ENCODE data around the gene BACE2. TPM values are rescaled to one million over a fixed set of nuclear protein-coding genes. Genes with fewer than 3 reads are reported as not detected.

BACE2 gene
- total RNA-seq, 1 experiment from 2014 or later, result 23.2 TPM

DNA sequence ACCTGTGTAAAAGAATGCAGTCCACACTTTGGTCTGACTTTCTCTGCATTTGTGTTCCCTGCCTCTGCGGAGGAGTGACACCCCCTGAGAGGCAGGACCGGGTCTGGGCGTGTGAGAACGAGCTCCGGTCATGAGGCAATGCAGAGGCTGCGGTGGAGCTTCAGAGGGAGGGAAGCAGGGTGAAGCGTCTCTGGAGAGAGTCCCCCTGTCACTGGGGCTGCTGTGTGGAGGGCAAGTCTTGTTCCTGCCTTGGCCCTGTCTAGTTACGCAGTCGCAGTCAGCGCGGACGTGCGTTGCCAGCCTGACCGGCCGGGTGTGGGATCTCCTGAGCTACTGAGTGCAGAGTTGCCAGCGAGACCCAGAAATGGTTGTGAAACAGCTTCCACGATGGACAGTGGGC is 48.5 kb downstream of the BACE2 start:
- Histone ChIP-seq H4K20me1 (ENCODE audit: insufficient read depth) (no peaks in the 10 kb centered on the region), H3K36me3 (ENCODE audit: control insufficient read depth in 1 of 2, insufficient read depth in 2 of 2, low read length in 2 of 2) (no peaks in the 10 kb centered on the region), H3K4me3 (replicated peaks in 1 of 2; ENCODE audit: low read depth in 1 of 2, low read length in 2 of 2) (no peak overlapping the region), H3K79me2 (ENCODE audit: insufficient read depth, low read length) (no peaks in the 10 kb centered on the region), H3K9me2 (ENCODE audit: insufficient read depth) (no peaks in the 10 kb centered on the region), H3K9me3 (ENCODE audit: control insufficient read depth in 1 of 2, insufficient read depth in 1 of 2, low read depth in 1 of 2, low read length in 2 of 2) (no peaks in the 10 kb centered on the region), H3K4me2 (ENCODE audit: low read length) (no peak overlapping the region), H3K27me3 (ENCODE audit: insufficient read depth, low read length) (no peaks in the 10 kb centered on the region), H3K27ac (ENCODE audit: low read depth, low read length) (no peak overlapping the region), H2AFZ (ENCODE audit: low read depth, low read length, poor library complexity, severe bottlenecking) (no peak overlapping the region), H3K4me1 (ENCODE audit: control insufficient read depth in 1 of 2, insufficient read depth in 2 of 2, low read length in 2 of 2) (no peaks in the 10 kb centered on the region), H3K9ac (ENCODE audit: low read length) (no peak overlapping the region)
- ChIA-PET CTCF (no interaction called here), RAD21 (ENCODE audit: low non-redundant PET in 1 of 2, low total read pairs in 2 of 2, uncharacterized antibody in 2 of 2, unreplicated experiment in 2 of 2) (no interaction called here), POLR2A (no interaction called here)
- ATAC-seq (no peak), DNase-seq (ENCODE audit: low read depth, low spot score) (no peak)
- TF ChIP-seq, protein P1, sequence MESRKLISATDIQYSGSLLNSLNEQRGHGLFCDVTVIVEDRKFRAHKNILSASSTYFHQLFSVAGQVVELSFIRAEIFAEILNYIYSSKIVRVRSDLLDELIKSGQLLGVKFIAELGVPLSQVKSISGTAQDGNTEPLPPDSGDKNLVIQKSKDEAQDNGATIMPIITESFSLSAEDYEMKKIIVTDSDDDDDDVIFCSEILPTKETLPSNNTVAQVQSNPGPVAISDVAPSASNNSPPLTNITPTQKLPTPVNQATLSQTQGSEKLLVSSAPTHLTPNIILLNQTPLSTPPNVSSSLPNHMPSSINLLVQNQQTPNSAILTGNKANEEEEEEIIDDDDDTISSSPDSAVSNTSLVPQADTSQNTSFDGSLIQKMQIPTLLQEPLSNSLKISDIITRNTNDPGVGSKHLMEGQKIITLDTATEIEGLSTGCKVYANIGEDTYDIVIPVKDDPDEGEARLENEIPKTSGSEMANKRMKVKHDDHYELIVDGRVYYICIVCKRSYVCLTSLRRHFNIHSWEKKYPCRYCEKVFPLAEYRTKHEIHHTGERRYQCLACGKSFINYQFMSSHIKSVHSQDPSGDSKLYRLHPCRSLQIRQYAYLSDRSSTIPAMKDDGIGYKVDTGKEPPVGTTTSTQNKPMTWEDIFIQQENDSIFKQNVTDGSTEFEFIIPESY (IDR thresholded peaks at IDR 0.05; ENCODE audit: extremely low read depth, insufficient replicate concordance, low read length), result no peak
- TF ChIP-seq SRF (IDR thresholded peaks at IDR 0.05; ENCODE audit: low read depth), result no peak
- no peak for TF ChIP-seq RAD21 (IDR thresholded peaks at IDR 0.05; ENCODE audit: low read depth)
- TF ChIP-seq, protein P2, sequence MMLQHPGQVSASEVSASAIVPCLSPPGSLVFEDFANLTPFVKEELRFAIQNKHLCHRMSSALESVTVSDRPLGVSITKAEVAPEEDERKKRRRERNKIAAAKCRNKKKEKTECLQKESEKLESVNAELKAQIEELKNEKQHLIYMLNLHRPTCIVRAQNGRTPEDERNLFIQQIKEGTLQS (IDR thresholded peaks at IDR 0.05), result no peak
- no peak for TF ChIP-seq EZH2 (IDR thresholded peaks at IDR 0.05)
- no peak for TF ChIP-seq FOSL1 (IDR thresholded peaks at IDR 0.05; ENCODE audit: low read depth)
- TF ChIP-seq CEBPB (IDR thresholded peaks at IDR 0.05; ENCODE audit: low read depth), result no peak
- no peak for TF ChIP-seq YY1 (IDR thresholded peaks at IDR 0.05; ENCODE audit: extremely low read depth, insufficient replicate concordance, low read depth, low read length)
- no peak for TF ChIP-seq TCF7L2 (IDR thresholded peaks at IDR 0.05; ENCODE audit: borderline replicate concordance, extremely low read depth, insufficient read depth, insufficient read length)
- TF ChIP-seq, protein P3, sequence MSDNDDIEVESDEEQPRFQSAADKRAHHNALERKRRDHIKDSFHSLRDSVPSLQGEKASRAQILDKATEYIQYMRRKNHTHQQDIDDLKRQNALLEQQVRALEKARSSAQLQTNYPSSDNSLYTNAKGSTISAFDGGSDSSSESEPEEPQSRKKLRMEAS (IDR thresholded peaks at IDR 0.05), result no peak
- no peak for TF ChIP-seq CBX3 (IDR thresholded peaks at IDR 0.05; ENCODE audit: low read depth)
- intact Hi-C loops (cut with micrococcal nuclease), result no loop called here
- BruUV-seq (replicated peaks), result no TSS peak

Measured in HCT116 (cell line).